ENCODE data around the gene CCDC136.

Gene CCDC136

GRCh38 chr7:128859232-128860157 is 67.7 kb downstream of the CCDC136 start:
- in situ Hi-C loops (cut with MboI; ENCODE audit: low sequenced_read_pairs): no loop called here

- in situ Hi-C loops (cut with MboI; ENCODE audit: low sequenced_read_pairs): no loop called here
These were observed 68.6 kb downstream of the CCDC136 start for GRCh38 chr7:128860158-128861073.

- in situ Hi-C loops (cut with MboI; ENCODE audit: low sequenced_read_pairs): no loop called here
These were observed 70.3 kb downstream of the CCDC136 start for GRCh38 chr7:128861957-128862570.

- in situ Hi-C loops (cut with MboI; ENCODE audit: low sequenced_read_pairs): no loop called here
These were observed 71.0 kb downstream of the CCDC136 start, which contains the start of gene ATP6V1F for GRCh38 chr7:128862571-128863432. Gene ATP6V1F, plus strand, starts transcription at chr7:128862856. Its CDS starts 49 bp downstream, at chr7:128862905.

GRCh38 chr7:128863433-128863989 is 71.7 kb downstream of the CCDC136 start:
- in situ Hi-C loops (cut with MboI; ENCODE audit: low sequenced_read_pairs): no loop called here

- in situ Hi-C loops (cut with MboI; ENCODE audit: low sequenced_read_pairs): no loop called here
These were observed 73.5 kb downstream of the CCDC136 start for GRCh38 chr7:128865303-128865702.

- in situ Hi-C loops (cut with MboI; ENCODE audit: low sequenced_read_pairs): no loop called here
These were observed 74.5 kb downstream of the CCDC136 start for GRCh38 chr7:128865996-128866877.

GRCh38 chr7:128867241-128867640 is 75.5 kb downstream of the CCDC136 start:
- in situ Hi-C loops (cut with MboI; ENCODE audit: low sequenced_read_pairs): no loop called here

- in situ Hi-C loops (cut with MboI; ENCODE audit: low sequenced_read_pairs): no loop called here
These were observed 76.3 kb downstream of the CCDC136 start for GRCh38 chr7:128867842-128868623.

GRCh38 chr7:128868624-128869137 is 76.9 kb downstream of the CCDC136 start:
- in situ Hi-C loops (cut with MboI; ENCODE audit: low sequenced_read_pairs): no loop called here

GRCh38 chr7:128869138-128869943 is 77.6 kb downstream of the CCDC136 start:
- in situ Hi-C loops (cut with MboI; ENCODE audit: low sequenced_read_pairs): no loop called here

GRCh38 chr7:128869944-128870285 is 78.1 kb downstream of the CCDC136 start:
- in situ Hi-C loops (cut with MboI; ENCODE audit: low sequenced_read_pairs): no loop called here

GRCh38 chr7:128871050-128871449 is 79.3 kb downstream of the CCDC136 start:
- in situ Hi-C loops (cut with MboI; ENCODE audit: low sequenced_read_pairs): no loop called here

Measured in HL-60/S4 treated with retinoic acid at 250 ng/mL for 4 days and 3 days (cell line).